Vagina (tissue), 2 donors: ENCODE measurements around the gene OTOGL. TPM values are rescaled to one million over a fixed set of nuclear protein-coding genes. Genes with fewer than 3 reads are reported as not detected.
"Not testable (repeated sequence)": the region's sequence is repeated elsewhere in the genome, so short reads cannot be mapped to it uniquely, and the experiment has no call there.

Source experiments
- DNase-seq, 2 donors: peaks; one replicate each; pipeline ENCODE4 v3.0.0-alpha.2; 2017; ENCODE audit errors: extremely low spot score in 2 of 2
- H3K27ac ChIP-seq: fragments of 200-600 bp; sonication (generic); one replicate; pipeline ENCODE4 v1.5.1; 2019
- H3K27me3 ChIP-seq: fragments of 200-600 bp; sonication (generic); one replicate; pipeline ENCODE4 v1.5.1; 2019
- H3K36me3 ChIP-seq, 2 donors: fragments of 200-600 bp; sonication (generic); one replicate each; pipeline ENCODE4 v1.5.1; 2017 to 2019
- H3K4me1 ChIP-seq: fragments of 200-600 bp; sonication (generic); one replicate; pipeline ENCODE4 v1.5.1; 2019
- H3K4me3 ChIP-seq, 2 donors: fragments of 200-600 bp; sonication (generic); 1 replicate in 1 of 2; 2 replicates in 1 of 2; pipeline ENCODE4 v1.5.1; 2016 to 2019
- H3K9me3 ChIP-seq: fragments of 200-600 bp; sonication (generic); one replicate; pipeline ENCODE4 v1.5.1; 2019
- POLR2A ChIP-seq, 2 donors: fragments of 450-650 bp; IDR thresholded peaks; one replicate each; pipeline ENCODE4 v1.6.1; 2017; ENCODE audit warnings: antibody characterized with exemption in 2 of 2, mild to moderate bottlenecking in 2 of 2, moderate library complexity in 2 of 2
- POLR2AphosphoS5 ChIP-seq, 2 donors: sonication (generic); formaldehyde crosslinking; IDR thresholded peaks; one replicate each; pipeline ENCODE4 v1.9.0; 2017; ENCODE audit warnings: antibody characterized with exemption in 2 of 2, mild to moderate bottlenecking in 2 of 2, low read depth in 1 of 2; ENCODE audit not compliant: insufficient read depth in 1 of 2
- intact Hi-C: fragments of 100-400 bp; cut with DNase I; formaldehyde crosslinking; loops from one replicate; pipeline ENCODE4 v1.15.1; 2023
- total RNA-seq: library from RNA; depleted of rRNA; stranded (reverse); fragments of >200 nt; gene quantifications from one replicate; pipeline ENCODE4 v1.2.3, GENCODE V29; 2016
- TF ChIP-seq, protein P1 (sequence below), 3 experiments: fragments of 450-650 bp in 2 of 3; fragments of 200-600 bp in 1 of 3; sonication (generic) in 1 of 3; IDR thresholded peaks; one replicate each; pipeline ENCODE4 v1.5.1; 2017 to 2019; ENCODE audit warnings: antibody characterized with exemption in 3 of 3, mild to moderate bottlenecking in 2 of 3, moderate library complexity in 2 of 3

Gene OTOGL
- total RNA-seq, 1 donor from 2014 or later = under 0.01 TPM

DNA sequence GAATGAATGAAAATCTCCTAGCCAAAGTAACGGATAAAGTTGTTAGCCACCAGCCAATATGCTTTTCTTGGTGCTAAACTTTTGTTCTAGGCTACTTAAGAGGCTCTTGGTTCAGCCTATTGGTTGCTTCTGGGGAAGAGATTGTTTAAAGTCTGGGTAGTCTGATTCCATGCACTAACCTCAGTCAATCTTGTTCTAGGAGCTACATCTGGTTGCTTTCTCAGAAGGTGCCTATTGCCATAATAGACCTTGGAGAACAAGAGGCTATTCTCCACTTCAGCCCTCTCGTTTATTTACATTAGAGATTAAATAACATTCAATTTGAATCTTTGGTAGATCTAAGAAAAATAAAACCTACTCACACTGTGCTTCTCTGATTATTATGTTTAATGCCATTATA lies 40.8 kb upstream of the OTOGL start:
- no peaks in the 10 kb centered on the region for H3K36me3 ChIP-seq
- TF ChIP-seq, protein P1, sequence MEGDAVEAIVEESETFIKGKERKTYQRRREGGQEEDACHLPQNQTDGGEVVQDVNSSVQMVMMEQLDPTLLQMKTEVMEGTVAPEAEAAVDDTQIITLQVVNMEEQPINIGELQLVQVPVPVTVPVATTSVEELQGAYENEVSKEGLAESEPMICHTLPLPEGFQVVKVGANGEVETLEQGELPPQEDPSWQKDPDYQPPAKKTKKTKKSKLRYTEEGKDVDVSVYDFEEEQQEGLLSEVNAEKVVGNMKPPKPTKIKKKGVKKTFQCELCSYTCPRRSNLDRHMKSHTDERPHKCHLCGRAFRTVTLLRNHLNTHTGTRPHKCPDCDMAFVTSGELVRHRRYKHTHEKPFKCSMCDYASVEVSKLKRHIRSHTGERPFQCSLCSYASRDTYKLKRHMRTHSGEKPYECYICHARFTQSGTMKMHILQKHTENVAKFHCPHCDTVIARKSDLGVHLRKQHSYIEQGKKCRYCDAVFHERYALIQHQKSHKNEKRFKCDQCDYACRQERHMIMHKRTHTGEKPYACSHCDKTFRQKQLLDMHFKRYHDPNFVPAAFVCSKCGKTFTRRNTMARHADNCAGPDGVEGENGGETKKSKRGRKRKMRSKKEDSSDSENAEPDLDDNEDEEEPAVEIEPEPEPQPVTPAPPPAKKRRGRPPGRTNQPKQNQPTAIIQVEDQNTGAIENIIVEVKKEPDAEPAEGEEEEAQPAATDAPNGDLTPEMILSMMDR (IDR thresholded peaks at IDR 0.05) = no peak
- TF ChIP-seq POLR2AphosphoS5 (IDR thresholded peaks at IDR 0.05; ENCODE audit: insufficient read depth in 1 of 2, low read depth in 1 of 2) (no peak), POLR2A (IDR thresholded peaks at IDR 0.05) (no peak)
- intact Hi-C loops = no loop called here
- no peaks in the 10 kb centered on the region for H3K4me1 ChIP-seq
- H3K9me3 ChIP-seq = no peaks in the 10 kb centered on the region
- DNase-seq = no peak
- no peaks in the 10 kb centered on the region for H3K27me3 ChIP-seq
- no peak overlapping the region for H3K4me3 ChIP-seq
- H3K27ac ChIP-seq = no peak overlapping the region

DNA sequence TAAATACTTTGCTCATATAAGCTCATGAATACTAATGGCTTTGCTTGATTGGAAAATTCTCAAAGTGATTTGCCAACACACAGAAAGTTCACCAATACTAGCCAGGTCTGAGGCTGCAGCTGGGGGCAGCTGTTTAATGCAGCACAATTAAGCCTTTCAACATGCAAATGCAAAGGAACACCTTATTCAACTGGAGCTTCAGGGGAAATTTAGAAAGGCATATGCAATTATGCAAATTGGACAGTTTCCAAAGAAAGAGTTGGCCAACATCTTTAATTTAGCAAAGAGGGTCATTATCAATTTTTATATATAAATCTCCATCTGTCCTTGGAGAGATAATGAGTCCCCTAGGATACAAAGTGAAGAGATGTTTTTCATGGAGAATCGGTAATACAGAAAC lies 40.2 kb upstream of the OTOGL start:
- no peak for DNase-seq
- no peak overlapping the region for H3K27ac ChIP-seq
- TF ChIP-seq, protein P1 (IDR thresholded peaks at IDR 0.05) = no peak
- TF ChIP-seq POLR2A (IDR thresholded peaks at IDR 0.05) = no peak
- TF ChIP-seq POLR2AphosphoS5 (IDR thresholded peaks at IDR 0.05; ENCODE audit: insufficient read depth in 1 of 2, low read depth in 1 of 2) = no peak
- intact Hi-C loops = no loop called here
- H3K4me3 ChIP-seq = no peak overlapping the region
- H3K27me3 ChIP-seq = no peaks in the 10 kb centered on the region
- H3K9me3 ChIP-seq = no peaks in the 10 kb centered on the region
- H3K4me1 ChIP-seq = no peaks in the 10 kb centered on the region
- no peaks in the 10 kb centered on the region for H3K36me3 ChIP-seq

DNA sequence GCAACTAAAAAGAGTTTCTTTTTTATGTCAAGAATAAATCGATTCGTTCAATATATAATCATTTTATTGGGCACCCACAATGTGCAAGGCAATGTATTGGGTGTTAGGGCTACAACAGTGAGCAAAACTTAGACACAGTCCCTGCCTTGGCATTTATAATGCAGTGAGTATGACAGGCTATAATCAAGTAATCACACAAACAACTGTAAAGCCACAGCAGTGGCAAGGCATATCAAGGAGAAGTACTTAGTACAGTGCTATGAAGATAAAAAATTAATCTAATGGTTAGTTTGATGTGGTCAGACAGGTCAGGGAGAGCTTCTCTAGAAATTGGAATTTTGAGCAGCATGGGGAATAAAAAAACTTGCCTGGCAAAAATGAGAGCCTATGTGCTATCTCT lies 39.5 kb upstream of the OTOGL start:
- H3K4me1 ChIP-seq = no peaks in the 10 kb centered on the region

DNA sequence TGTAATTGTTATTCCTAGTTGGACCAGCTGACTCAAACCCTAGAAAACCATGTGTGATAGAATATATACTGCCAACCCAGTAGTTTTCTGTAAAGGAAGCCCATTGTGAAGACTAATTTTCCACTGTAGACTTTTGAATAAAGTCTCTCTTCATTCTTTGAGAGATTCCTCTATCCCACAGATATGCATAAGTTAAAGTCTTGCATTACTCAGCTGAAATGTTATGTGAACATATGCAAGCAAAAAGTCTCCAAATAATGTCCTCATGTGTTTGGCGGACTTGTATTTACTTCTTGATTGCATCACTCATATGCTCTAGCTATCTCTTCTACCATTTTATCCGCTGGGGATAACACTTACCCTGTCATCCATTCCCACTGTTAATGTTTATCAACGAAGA lies 35.1 kb upstream of the OTOGL start:
- H3K4me3 ChIP-seq = no peak overlapping the region
- DNase-seq = no peak
- TF ChIP-seq POLR2AphosphoS5 (IDR thresholded peaks at IDR 0.05; ENCODE audit: insufficient read depth in 1 of 2, low read depth in 1 of 2) (no peak), POLR2A (IDR thresholded peaks at IDR 0.05) (no peak)
- TF ChIP-seq, protein P1 (IDR thresholded peaks at IDR 0.05) = no peak
- no peak overlapping the region for H3K27ac ChIP-seq
- H3K36me3 ChIP-seq = no peaks in the 10 kb centered on the region
- intact Hi-C loops = no loop called here
- no peaks in the 10 kb centered on the region for H3K4me1 ChIP-seq
- H3K9me3 ChIP-seq = no peaks in the 10 kb centered on the region
- no peaks in the 10 kb centered on the region for H3K27me3 ChIP-seq

More for the DNA sequence above, 39.5 kb upstream of the OTOGL start:
- no peaks in the 10 kb centered on the region for H3K9me3 ChIP-seq
- intact Hi-C loops = no loop called here
- H3K27ac ChIP-seq = no peak overlapping the region
- no peaks in the 10 kb centered on the region for H3K27me3 ChIP-seq
- no peak overlapping the region for H3K4me3 ChIP-seq
- no peak for DNase-seq
- no peaks in the 10 kb centered on the region for H3K36me3 ChIP-seq
- TF ChIP-seq POLR2AphosphoS5 (IDR thresholded peaks at IDR 0.05; ENCODE audit: insufficient read depth in 1 of 2, low read depth in 1 of 2) (no peak), POLR2A (IDR thresholded peaks at IDR 0.05) (no peak)
- TF ChIP-seq, protein P1 (IDR thresholded peaks at IDR 0.05) = no peak

DNA sequence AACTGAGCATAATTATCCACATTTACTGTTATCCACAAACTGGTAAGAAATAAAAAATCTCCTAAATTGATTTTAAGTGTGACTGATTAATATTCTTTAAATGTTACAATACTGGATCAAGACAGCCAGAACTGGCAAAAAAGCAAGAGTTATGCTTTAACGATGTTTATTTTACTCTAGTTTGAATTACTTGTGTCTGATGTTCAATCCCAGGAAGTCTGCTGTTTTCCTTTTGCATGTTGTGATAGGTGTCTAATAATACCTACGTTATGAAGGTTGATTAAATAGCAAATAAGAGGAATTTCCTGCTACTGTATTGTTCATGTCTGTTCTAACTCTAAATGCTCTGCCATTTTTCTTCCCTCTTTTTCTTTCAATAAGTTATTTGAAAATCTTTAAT lies 34.4 kb upstream of the OTOGL start:
- Histone ChIP-seq H3K36me3 (no peaks in the 10 kb centered on the region), H3K27me3 (no peaks in the 10 kb centered on the region), H3K4me1 (no peaks in the 10 kb centered on the region), H3K4me3 (no peak overlapping the region), H3K9me3 (no peaks in the 10 kb centered on the region), H3K27ac (no peak overlapping the region)
- DNase-seq = no peak
- intact Hi-C loops = no loop called here
- no peak for TF ChIP-seq POLR2A (IDR thresholded peaks at IDR 0.05)

DNA sequence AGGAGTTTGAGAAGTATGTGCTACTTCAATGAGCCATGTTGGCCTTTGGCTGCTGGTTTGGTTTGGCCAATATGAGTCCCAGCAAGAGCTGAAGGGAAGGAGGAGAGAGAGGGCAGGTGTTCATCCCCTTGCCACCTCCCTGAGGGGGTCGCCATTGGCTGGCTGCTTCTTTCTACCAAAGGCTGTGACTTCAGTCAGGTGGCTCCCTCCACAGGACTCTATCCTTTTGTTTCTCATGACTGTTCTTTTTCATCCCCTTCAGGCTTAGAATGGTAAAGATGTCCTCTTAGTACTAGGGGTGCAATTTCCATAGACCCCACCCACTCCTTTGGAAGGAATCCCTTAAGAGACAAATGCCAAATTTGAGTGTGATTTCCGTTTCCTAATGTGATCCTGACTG lies 31.2 kb upstream of the OTOGL start:
- no peak for DNase-seq
- no peaks in the 10 kb centered on the region for H3K4me1 ChIP-seq

DNA sequence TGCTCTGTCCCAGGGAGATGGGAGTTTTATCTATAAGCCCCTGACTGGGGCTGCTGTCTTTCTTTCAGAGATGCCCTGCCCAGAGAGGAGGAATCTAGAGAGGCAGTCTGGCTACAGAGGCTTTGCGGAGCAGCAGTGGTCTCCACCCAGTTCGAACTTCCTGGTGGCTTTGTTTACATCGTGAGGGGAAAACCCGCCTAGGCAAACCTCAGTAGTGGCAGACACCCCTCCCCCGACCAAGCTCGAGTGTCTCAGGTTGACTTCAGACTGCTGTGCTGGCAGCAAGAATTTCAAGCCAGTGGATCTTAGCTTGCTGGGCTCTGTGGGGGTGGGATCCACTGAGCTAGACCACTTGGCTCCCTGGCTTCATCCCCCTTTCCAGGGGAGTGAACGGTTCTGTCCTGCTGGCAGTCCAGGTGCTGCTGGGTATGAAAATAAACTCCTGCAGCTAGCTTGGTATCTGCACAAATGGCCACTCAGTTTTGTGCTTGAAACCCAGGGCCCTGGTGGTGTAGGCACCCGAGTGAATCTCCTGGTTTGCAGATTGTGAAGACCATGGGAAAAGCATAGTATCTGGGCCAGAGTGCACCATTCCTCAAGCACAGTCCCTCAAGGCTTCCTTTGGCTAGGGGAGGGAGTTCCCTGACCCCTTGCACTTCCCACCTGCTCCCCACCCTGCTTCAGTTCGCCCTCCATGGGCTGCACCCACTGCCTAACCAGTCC lies 15.3 kb upstream of the OTOGL start:
- H3K9me3 ChIP-seq, H3K36me3 ChIP-seq, H3K4me1 ChIP-seq, intact Hi-C loops, H3K4me3 ChIP-seq, H3K27ac ChIP-seq, H3K27me3 ChIP-seq, DNase-seq: not testable (repeated sequence)

More for the DNA sequence above, 31.2 kb upstream of the OTOGL start:
- no peak overlapping the region for H3K4me3 ChIP-seq
- H3K9me3 ChIP-seq = no peaks in the 10 kb centered on the region
- H3K27me3 ChIP-seq = no peaks in the 10 kb centered on the region
- TF ChIP-seq POLR2A (IDR thresholded peaks at IDR 0.05) (no peak), POLR2AphosphoS5 (IDR thresholded peaks at IDR 0.05; ENCODE audit: insufficient read depth in 1 of 2, low read depth in 1 of 2) (no peak)
- TF ChIP-seq, protein P1 (IDR thresholded peaks at IDR 0.05) = no peak
- intact Hi-C loops = no loop called here
- H3K27ac ChIP-seq = no peak overlapping the region
- no peaks in the 10 kb centered on the region for H3K36me3 ChIP-seq
